HL-60 (cell line): ENCODE data around the gene APPL2.
"Not testable (repeated sequence)": the region's sequence is repeated elsewhere in the genome, so short reads cannot be mapped to it uniquely, and the experiment has no call there.

ENCODE experiments used
- DNase-seq, 2 experiments: peaks; one replicate each; pipeline ENCODE4 v3.0.0-alpha.2; 2010 to 2020; ENCODE audit warnings: low read depth in 1 of 2, low spot score in 1 of 2
- H3K27ac ChIP-seq: fragments of 250-450 bp; sonication (Bioruptor Pico); replicated peaks from 2 replicates; pipeline ENCODE4 v1.5.1; 2020; ENCODE audit warnings: mild to moderate bottlenecking, moderate library complexity
- H3K27me3 ChIP-seq: fragments of 250-450 bp; sonication (Bioruptor Pico); 2 replicates; pipeline ENCODE4 v1.5.1; 2021; ENCODE audit warnings: mild to moderate bottlenecking, moderate library complexity; ENCODE audit not compliant: insufficient read depth, poor library complexity, severe bottlenecking
- H3K4me3 ChIP-seq: replicated peaks from 2 replicates; pipeline ENCODE4 v1.5.1; 2011; ENCODE audit warnings: mild to moderate bottlenecking, control low read depth, low read length; ENCODE audit not compliant: insufficient read depth
- CTCF ChIP-seq: IDR thresholded peaks from one replicate; pipeline ENCODE4 v1.5.1; 2011; ENCODE audit warnings: low read length, control low read depth, inconsistent platforms; ENCODE audit not compliant: insufficient read depth
- GABPA ChIP-seq: IDR thresholded peaks from 2 replicates; pipeline ENCODE4 v1.6.1; 2012; ENCODE audit warnings: low read depth
- POLR2AphosphoS5 ChIP-seq: IDR thresholded peaks from 2 replicates; pipeline ENCODE4 v1.6.1; 2012; ENCODE audit warnings: low read depth
- REST ChIP-seq: IDR thresholded peaks from 2 replicates; pipeline ENCODE4 v1.6.1; 2012; ENCODE audit warnings: low read depth; ENCODE audit not compliant: insufficient replicate concordance
- SPI1 ChIP-seq: IDR thresholded peaks from 2 replicates; pipeline ENCODE4 v1.6.1; 2012; ENCODE audit warnings: low read depth, mild to moderate bottlenecking, borderline replicate concordance

Gene APPL2

GRCh38 chr12:105189293-105189692 lies 46.7 kb downstream of the APPL2 start:
- Histone ChIP-seq H3K27ac (no peak overlapping the region), H3K27me3 (no peaks in the 10 kb centered on the region), H3K4me3 (no peak overlapping the region)
- no peak for DNase-seq
- TF ChIP-seq GABPA, result no peak

- not testable (repeated sequence) for H3K27me3 ChIP-seq, H3K27ac ChIP-seq, DNase-seq, H3K4me3 ChIP-seq
Measured at GRCh38 chr12:105183976-105184375, 52.0 kb downstream of the APPL2 start.

- H3K4me3 ChIP-seq, H3K27me3 ChIP-seq, H3K27ac ChIP-seq, DNase-seq: not testable (repeated sequence)
Measured at GRCh38 chr12:105183406-105183805, 52.6 kb downstream of the APPL2 start.

- H3K27me3 ChIP-seq, H3K4me3 ChIP-seq, H3K27ac ChIP-seq, DNase-seq: not testable (repeated sequence)
Measured at GRCh38 chr12:105179114-105179513, 56.9 kb downstream of the APPL2 start.

GRCh38 chr12:105177208-105177607 lies 58.8 kb downstream of the APPL2 start:
- DNase-seq, result no peak
- no peak overlapping the region for H3K27ac ChIP-seq
- TF ChIP-seq SPI1 (no peak), REST (no peak), POLR2AphosphoS5 (no peak), GABPA (no peak), CTCF (no peak)
- no peak overlapping the region for H3K4me3 ChIP-seq
- H3K27me3 ChIP-seq, result no peaks in the 10 kb centered on the region

- no peak for DNase-seq
- no peak overlapping the region for H3K4me3 ChIP-seq
- TF ChIP-seq GABPA (no peak), REST (no peak), SPI1 (no peak), POLR2AphosphoS5 (no peak), CTCF (no peak)
- H3K27ac ChIP-seq, result no peak overlapping the region
- no peaks in the 10 kb centered on the region for H3K27me3 ChIP-seq
Measured at GRCh38 chr12:105175397-105175990, 60.5 kb downstream of the APPL2 start.
